DND-41 (cell line): Measurements from ENCODE around the gene CLEC20A.

ENCODE experiments used
- ATAC-seq: fragments of 200-7000 bp; cut with Tn5 transposase; 3 replicates; pipeline ENCODE4 v1.9.1; 2021; ENCODE audit warnings: low read depth; ENCODE audit not compliant: insufficient read depth
- DNase-seq: peaks from one replicate; pipeline ENCODE4 v3.0.0-alpha.2; 2020
- H2AFZ ChIP-seq: 2 replicates; pipeline ENCODE4 v1.6.0; 2012; ENCODE audit warnings: low read depth, low read length
- H3K27ac ChIP-seq: 2 replicates; pipeline ENCODE4 v1.5.1; 2012; ENCODE audit warnings: low read length, inconsistent platforms
- H3K27me3 ChIP-seq: fragments of 200-600 bp; sonication (generic); 2 replicates; pipeline ENCODE4 v1.6.0; 2012; ENCODE audit warnings: low read length, mild to moderate bottlenecking, inconsistent platforms; ENCODE audit not compliant: insufficient read depth, poor library complexity
- H3K36me3 ChIP-seq: 2 replicates; pipeline ENCODE4 v1.5.1; 2012; ENCODE audit warnings: low read length, inconsistent platforms; ENCODE audit not compliant: insufficient read depth
- H3K4me1 ChIP-seq: 2 replicates; pipeline ENCODE4 v1.5.1; 2012; ENCODE audit warnings: mild to moderate bottlenecking, low read length; ENCODE audit not compliant: insufficient read depth
- H3K4me2 ChIP-seq: 2 replicates; pipeline ENCODE4 v1.6.0; 2012; ENCODE audit warnings: mild to moderate bottlenecking, moderate library complexity, low read length, inconsistent platforms; ENCODE audit not compliant: insufficient read depth
- H3K4me3 ChIP-seq, 2 experiments: fragments of 200-600 bp in 1 of 2; shearing (Covaris generic) in 1 of 2; 2 replicates each; pipeline ENCODE4 v1.5.1; 2012 to 2016; ENCODE audit warnings: inconsistent platforms in 2 of 2, low read length in 2 of 2, mild to moderate bottlenecking in 2 of 2, low read depth in 1 of 2, moderate library complexity in 1 of 2
- H3K79me2 ChIP-seq: 2 replicates; pipeline ENCODE4 v1.6.0; 2012; ENCODE audit warnings: low read length, inconsistent platforms; ENCODE audit not compliant: insufficient read depth
- H3K9ac ChIP-seq: 2 replicates; pipeline ENCODE4 v1.6.0; 2012; ENCODE audit warnings: low read depth, mild to moderate bottlenecking, inconsistent platforms, low read length, moderate library complexity
- H3K9me3 ChIP-seq: 2 replicates; pipeline ENCODE4 v1.5.1; 2012; ENCODE audit warnings: low read length, moderate library complexity, mild to moderate bottlenecking, inconsistent platforms; ENCODE audit not compliant: insufficient read depth, severe bottlenecking
- H4K20me1 ChIP-seq: 2 replicates; pipeline ENCODE4 v1.6.0; 2012; ENCODE audit warnings: low read length; ENCODE audit not compliant: insufficient read depth
- CTCF ChIP-seq: IDR thresholded peaks from 2 replicates; pipeline ENCODE4 v1.5.1; 2012; ENCODE audit warnings: borderline replicate concordance, low read length, moderate library complexity, mild to moderate bottlenecking; ENCODE audit not compliant: poor library complexity, severe bottlenecking; ENCODE audit errors: extremely low read depth
- EZH2 ChIP-seq: IDR thresholded peaks from 3 replicates; pipeline ENCODE4 v1.6.1; 2012; ENCODE audit warnings: borderline replicate concordance, low read depth, mild to moderate bottlenecking, moderate library complexity, low read length, inconsistent platforms; ENCODE audit not compliant: severe bottlenecking

Gene CLEC20A

DNA sequence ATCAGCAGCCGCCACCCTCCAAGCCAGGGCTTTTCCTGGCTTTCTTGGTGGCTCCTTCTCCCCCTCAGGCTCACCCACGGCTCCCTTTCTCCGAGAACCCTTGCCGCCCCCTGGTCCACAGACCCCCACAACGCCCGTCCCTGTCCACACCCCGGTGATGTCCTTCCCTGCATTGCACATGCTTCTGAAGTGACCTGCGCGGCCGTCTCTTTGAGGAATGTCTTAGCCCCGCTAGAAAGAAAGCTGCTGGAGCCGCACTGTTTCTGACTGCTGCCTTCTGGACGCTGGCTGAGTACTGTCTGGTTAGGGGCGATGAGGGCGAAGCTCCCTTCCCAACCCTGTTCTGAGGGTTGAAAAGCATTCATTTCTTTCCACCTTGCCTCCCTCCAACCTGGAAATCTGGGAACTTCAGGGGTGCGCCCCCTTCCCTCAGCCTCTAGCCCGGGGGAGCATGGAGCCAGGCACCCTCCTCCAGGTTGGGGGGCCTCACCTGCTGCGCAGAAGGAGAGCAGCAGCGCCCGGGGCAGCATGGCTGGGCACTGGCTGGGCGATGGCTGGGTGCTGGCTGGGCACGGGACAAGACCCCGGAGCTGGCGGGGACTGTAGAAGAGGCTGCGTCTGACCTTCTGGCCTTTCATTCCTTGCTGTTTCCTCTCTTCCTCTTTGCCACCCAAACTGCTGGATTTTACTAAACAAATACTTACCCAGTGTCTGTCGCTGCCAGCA is at the start of gene CLEC20A:
CLEC20A (minus strand) TSS at position 555 of the 726 bp plus-strand sequence; CDS start at position 530, 25 bp downstream.
- no peaks in the 10 kb centered on the region for H4K20me1 ChIP-seq
- no peaks in the 10 kb centered on the region for H3K27me3 ChIP-seq
- DNase-seq: no peak
- H2AFZ ChIP-seq: no peak within 1 kb of the TSS
- no peaks in the 10 kb centered on the region for H3K9me3 ChIP-seq
- no peaks in the 10 kb centered on the region for H3K4me1 ChIP-seq
- H3K9ac ChIP-seq: no peak within 1 kb of the TSS
- TF ChIP-seq CTCF (no peak), EZH2 (no peak)
- no peak within 1 kb of the TSS for H3K27ac ChIP-seq
- no peaks in the 10 kb centered on the region for H3K36me3 ChIP-seq
- H3K79me2 ChIP-seq: no peaks in the 10 kb centered on the region
- no peak for ATAC-seq
- no peak within 1 kb of the TSS for H3K4me2 ChIP-seq
- H3K4me3 ChIP-seq: no peak within 1 kb of the TSS

DNA sequence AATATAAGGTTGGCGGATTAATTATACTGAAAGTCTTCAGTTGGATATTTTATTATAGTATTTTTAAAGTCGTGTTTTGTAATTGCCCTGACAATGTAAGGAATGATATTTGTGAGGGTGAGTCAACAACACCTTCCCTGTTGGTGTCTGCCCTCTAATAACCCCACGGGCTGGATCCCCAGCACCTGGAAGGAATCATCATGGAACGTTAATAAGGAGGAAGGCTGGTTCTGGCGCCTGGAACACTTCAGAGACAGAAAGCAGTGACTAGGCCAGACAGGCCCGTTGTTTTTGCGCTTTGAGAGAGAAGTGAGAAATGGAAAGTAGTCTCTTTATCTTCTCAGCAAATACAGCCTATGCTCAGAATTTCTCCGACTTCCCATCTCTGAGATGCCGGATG is 47.8 kb upstream of the CLEC20A start:
- Histone ChIP-seq H3K36me3 (no peaks in the 10 kb centered on the region), H3K27ac (no peak overlapping the region), H4K20me1 (no peaks in the 10 kb centered on the region), H2AFZ (no peak overlapping the region), H3K9ac (no peak overlapping the region), H3K27me3 (peaks cover 5% of the 10 kb centered on the region), H3K4me1 (peaks cover 19% of the 10 kb centered on the region), H3K4me2 (no peak overlapping the region), H3K79me2 (no peaks in the 10 kb centered on the region), H3K4me3 (no peak overlapping the region), H3K9me3 (no peaks in the 10 kb centered on the region)
- DNase-seq (no peak), ATAC-seq (no peak)
- no peak for TF ChIP-seq CTCF
- no peak for TF ChIP-seq EZH2

DNA sequence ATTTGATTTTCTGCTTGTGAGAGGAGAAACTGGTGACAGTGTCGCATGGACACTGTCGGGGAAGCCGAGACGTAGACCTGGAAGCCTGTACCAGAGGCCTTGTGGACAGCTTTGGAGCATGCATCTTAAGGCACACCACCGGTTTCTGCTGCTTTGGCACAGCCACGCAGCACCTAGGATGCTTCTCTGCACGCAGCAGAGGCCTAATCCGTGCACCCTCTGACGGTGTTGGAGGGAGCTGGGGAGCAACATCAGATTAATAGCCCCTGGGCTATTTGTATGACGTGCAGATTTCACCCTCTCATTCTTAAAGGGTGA is 46.5 kb upstream of the CLEC20A start:
- peak overlapping the region; percentile 58; the same call in 1 of the 2 replicates for H3K9ac ChIP-seq
- H2AFZ ChIP-seq: peak overlapping the region; percentile 93
- peaks cover 19% of the 10 kb centered on the region for H3K4me1 ChIP-seq
- H3K4me3 ChIP-seq: peak overlapping the region in 1 of 2 experiments; percentile 64; a peak in 2 of 4 replicates
- no peaks in the 10 kb centered on the region for H3K36me3 ChIP-seq
- TF ChIP-seq EZH2 (no peak), CTCF (no peak)
- H3K4me2 ChIP-seq: peak overlapping the region; percentile 88
- no peaks in the 10 kb centered on the region for H3K79me2 ChIP-seq
- DNase-seq (no peak), ATAC-seq (no peak; the same call in 2 of the 3 replicates)
- peaks cover 5% of the 10 kb centered on the region for H3K27me3 ChIP-seq
- H4K20me1 ChIP-seq: no peaks in the 10 kb centered on the region
- H3K27ac ChIP-seq: no peak overlapping the region
- no peaks in the 10 kb centered on the region for H3K9me3 ChIP-seq
